ENCODE data around the gene ZC3H13.

The ZC3H13 gene

DNA sequence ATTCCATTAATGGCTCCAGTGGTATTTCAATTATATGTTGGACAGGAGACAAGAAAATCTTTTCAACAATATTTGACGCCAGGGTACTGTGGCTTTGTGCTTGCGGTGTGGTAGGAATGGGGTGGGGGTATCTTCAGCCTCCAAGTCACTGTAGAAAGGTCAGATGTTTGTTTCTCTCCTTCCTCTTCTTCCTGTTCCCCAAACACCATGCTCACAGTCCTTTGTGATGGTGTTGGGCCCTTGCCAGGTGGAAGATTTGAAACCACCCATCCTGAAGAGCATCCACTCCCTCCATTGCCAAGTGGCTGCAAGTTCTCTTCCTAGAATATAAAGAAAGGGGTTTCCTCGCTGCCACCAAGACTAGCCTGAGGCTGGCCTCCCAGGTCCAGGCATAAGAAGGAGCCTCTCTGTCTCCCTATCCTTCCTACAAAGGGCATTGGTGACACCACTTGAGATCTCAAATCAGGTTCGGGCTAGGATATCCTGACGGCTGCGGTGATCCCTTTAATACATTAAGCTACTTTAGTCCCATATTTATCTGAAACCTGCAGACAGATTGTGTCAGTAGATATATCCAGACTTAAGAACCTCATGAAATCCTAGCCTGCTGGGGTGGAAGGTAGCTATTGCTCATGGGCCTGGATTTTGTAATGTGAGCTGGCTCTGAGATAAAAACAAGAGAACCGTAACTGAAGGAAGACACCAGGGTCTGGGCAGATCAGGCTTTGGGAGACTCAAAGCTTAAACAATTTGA is 136.7 kb downstream of the ZC3H13 start:
- no peak for TF ChIP-seq EZH2phosphoT487 (IDR thresholded peaks at IDR 0.05; ENCODE audit: borderline replicate concordance, low read length)
- TF ChIP-seq, protein P1, sequence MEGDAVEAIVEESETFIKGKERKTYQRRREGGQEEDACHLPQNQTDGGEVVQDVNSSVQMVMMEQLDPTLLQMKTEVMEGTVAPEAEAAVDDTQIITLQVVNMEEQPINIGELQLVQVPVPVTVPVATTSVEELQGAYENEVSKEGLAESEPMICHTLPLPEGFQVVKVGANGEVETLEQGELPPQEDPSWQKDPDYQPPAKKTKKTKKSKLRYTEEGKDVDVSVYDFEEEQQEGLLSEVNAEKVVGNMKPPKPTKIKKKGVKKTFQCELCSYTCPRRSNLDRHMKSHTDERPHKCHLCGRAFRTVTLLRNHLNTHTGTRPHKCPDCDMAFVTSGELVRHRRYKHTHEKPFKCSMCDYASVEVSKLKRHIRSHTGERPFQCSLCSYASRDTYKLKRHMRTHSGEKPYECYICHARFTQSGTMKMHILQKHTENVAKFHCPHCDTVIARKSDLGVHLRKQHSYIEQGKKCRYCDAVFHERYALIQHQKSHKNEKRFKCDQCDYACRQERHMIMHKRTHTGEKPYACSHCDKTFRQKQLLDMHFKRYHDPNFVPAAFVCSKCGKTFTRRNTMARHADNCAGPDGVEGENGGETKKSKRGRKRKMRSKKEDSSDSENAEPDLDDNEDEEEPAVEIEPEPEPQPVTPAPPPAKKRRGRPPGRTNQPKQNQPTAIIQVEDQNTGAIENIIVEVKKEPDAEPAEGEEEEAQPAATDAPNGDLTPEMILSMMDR (IDR thresholded peaks at IDR 0.05; ENCODE audit: low read depth, low read length, poor library complexity, severe bottlenecking) = no peak

DNA sequence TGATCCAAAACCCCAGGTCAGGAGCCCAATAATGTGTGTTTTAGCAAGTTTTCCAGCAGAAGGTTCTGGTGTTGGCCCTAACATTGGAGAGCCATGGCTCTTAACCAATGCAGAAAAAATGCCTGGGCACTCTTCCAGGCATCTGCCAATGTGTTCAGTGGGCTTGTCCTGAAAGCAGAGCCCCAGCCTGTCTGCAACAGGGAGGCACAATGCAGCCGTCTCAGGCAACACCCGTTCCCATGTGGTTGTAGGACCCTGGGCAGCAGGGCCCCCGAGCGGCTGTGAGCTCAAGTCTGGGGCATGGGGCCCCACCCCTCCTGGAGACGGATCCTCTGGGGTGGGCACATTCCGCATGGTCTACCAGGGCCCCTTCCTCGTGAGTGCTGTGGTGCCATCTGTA is 142.9 kb downstream of the ZC3H13 start:
- Histone ChIP-seq H3K9me3 (ENCODE audit: control insufficient read depth, insufficient read depth, low read length) (no peaks in the 10 kb centered on the region), H3K4me1 (ENCODE audit: control insufficient read depth, low read length) (no peaks in the 10 kb centered on the region), H3K9me2 (replicated peaks; ENCODE audit: control insufficient read depth, low read length) (no peaks in the 10 kb centered on the region), H4K20me1 (ENCODE audit: control insufficient read depth, insufficient read depth, low read depth, low read length) (no peaks in the 10 kb centered on the region), H3F3A (ENCODE audit: control insufficient read depth, insufficient read depth) (no peaks in the 10 kb centered on the region), H3K4me3 (ENCODE audit: low read length) (no peak overlapping the region), H3K36me3 (ENCODE audit: control insufficient read depth, low read length) (no peaks in the 10 kb centered on the region), H3K27ac (ENCODE audit: low read depth, low read length) (no peak overlapping the region), H3K27me3 (ENCODE audit: control insufficient read depth, low read length) (no peaks in the 10 kb centered on the region), H3K79me2 (ENCODE audit: control insufficient read depth, low read length) (no peaks in the 10 kb centered on the region), H3K4me2 (ENCODE audit: low read length) (no peak overlapping the region)
- no peak for TF ChIP-seq EZH2phosphoT487 (IDR thresholded peaks at IDR 0.05; ENCODE audit: borderline replicate concordance, low read length)
- TF ChIP-seq, protein P1 (IDR thresholded peaks at IDR 0.05; ENCODE audit: low read depth, low read length, poor library complexity, severe bottlenecking) = no peak

More for the DNA sequence above, 136.7 kb downstream of the ZC3H13 start:
- H3K9me2 ChIP-seq (replicated peaks; ENCODE audit: control insufficient read depth, low read length) = no peaks in the 10 kb centered on the region
- no peak overlapping the region for H3K4me2 ChIP-seq (ENCODE audit: low read length)
- H3K27me3 ChIP-seq (ENCODE audit: control insufficient read depth, low read length) = no peaks in the 10 kb centered on the region; the same call in 1 of the 2 replicates
- H3K79me2 ChIP-seq (ENCODE audit: control insufficient read depth, low read length) = no peaks in the 10 kb centered on the region
- H3K36me3 ChIP-seq (ENCODE audit: control insufficient read depth, low read length) = no peaks in the 10 kb centered on the region
- H3F3A ChIP-seq (ENCODE audit: control insufficient read depth, insufficient read depth) = no peaks in the 10 kb centered on the region
- H3K4me1 ChIP-seq (ENCODE audit: control insufficient read depth, low read length) = no peaks in the 10 kb centered on the region
- no peaks in the 10 kb centered on the region for H3K9me3 ChIP-seq (ENCODE audit: control insufficient read depth, insufficient read depth, low read length)
- no peak overlapping the region for H3K27ac ChIP-seq (ENCODE audit: low read depth, low read length)
- H4K20me1 ChIP-seq (ENCODE audit: control insufficient read depth, insufficient read depth, low read depth, low read length) = no peaks in the 10 kb centered on the region
- no peak overlapping the region for H3K4me3 ChIP-seq (ENCODE audit: low read length)

DNA sequence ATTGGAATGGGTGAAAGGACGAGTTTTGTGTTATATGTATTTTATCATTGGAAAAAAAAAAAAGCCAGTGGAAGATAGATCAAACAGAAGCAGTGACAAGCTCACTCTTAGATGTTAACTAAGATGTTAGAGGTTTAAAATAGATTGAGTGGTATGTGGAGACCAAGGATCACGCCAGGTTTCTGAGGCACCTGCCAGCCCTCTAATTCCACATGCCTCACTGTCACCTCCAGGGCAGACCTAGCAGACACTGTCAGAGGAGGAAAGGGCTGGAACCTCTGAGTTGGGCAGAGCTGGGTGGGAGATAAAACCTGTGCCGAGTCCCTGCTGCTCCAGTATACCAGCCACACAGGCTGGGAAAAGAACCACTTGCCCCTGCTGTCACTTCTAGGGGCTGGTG is 143.5 kb downstream of the ZC3H13 start:
- H3K4me1 ChIP-seq (ENCODE audit: control insufficient read depth, low read length) = no peaks in the 10 kb centered on the region
- H3K4me3 ChIP-seq (ENCODE audit: low read length) = no peak overlapping the region
- H3K79me2 ChIP-seq (ENCODE audit: control insufficient read depth, low read length) = no peaks in the 10 kb centered on the region
- H3K27ac ChIP-seq (ENCODE audit: low read depth, low read length) = no peak overlapping the region
- no peak overlapping the region for H3K4me2 ChIP-seq (ENCODE audit: low read length)
- no peaks in the 10 kb centered on the region for H3K9me2 ChIP-seq (replicated peaks; ENCODE audit: control insufficient read depth, low read length)
- no peaks in the 10 kb centered on the region for H4K20me1 ChIP-seq (ENCODE audit: control insufficient read depth, insufficient read depth, low read depth, low read length)
- no peaks in the 10 kb centered on the region for H3K27me3 ChIP-seq (ENCODE audit: control insufficient read depth, low read length)
- H3K9me3 ChIP-seq (ENCODE audit: control insufficient read depth, insufficient read depth, low read length) = no peaks in the 10 kb centered on the region
- no peaks in the 10 kb centered on the region for H3K36me3 ChIP-seq (ENCODE audit: control insufficient read depth, low read length)
- no peaks in the 10 kb centered on the region for H3F3A ChIP-seq (ENCODE audit: control insufficient read depth, insufficient read depth)
- no peak for TF ChIP-seq EZH2phosphoT487 (IDR thresholded peaks at IDR 0.05; ENCODE audit: borderline replicate concordance, low read length)
- TF ChIP-seq, protein P1 (IDR thresholded peaks at IDR 0.05; ENCODE audit: low read depth, low read length, poor library complexity, severe bottlenecking) = no peak

All from DOHH2 (cell line).